PC-9 (cell line): ENCODE data around the gene BTLA. TPM values are rescaled to one million over a fixed set of nuclear protein-coding genes. Genes with fewer than 3 reads are reported as not detected.

Source experiments
- BruUV-seq: library from RNA; stranded (reverse); fragments of 400-500 nt; replicated peaks from 2 replicates; lab custom pipeline; 2021; lab: Mats Ljungman, UMichigan
- CTCF ChIA-PET: fragments of 300-600 bp; sonication (Branson Sonifier 250); formaldehyde crosslinking; loops from one replicate; lab custom pipeline; 2022; ENCODE audit warnings: antibody characterized with exemption; lab: Charles Lee
- POLR2A ChIA-PET: fragments of 300-600 bp; sonication (Branson Sonifier 250); formaldehyde crosslinking; loops from one replicate; lab custom pipeline; 2022; ENCODE audit warnings: antibody characterized with exemption; ENCODE audit not compliant: unreplicated experiment; lab: Charles Lee
- DNase-seq, 2 experiments: peaks; one replicate each; pipeline versions ENCODE4 v3.0.0 to v3.0.0-alpha.2; 2015 to 2022; ENCODE audit warnings: mixed read lengths in 1 of 2
- H2AFZ ChIP-seq: fragments of 200-600 bp; sonication (generic); 2 replicates; pipeline ENCODE4 v1.8.1; 2017; ENCODE audit warnings: antibody characterized with exemption
- H3F3A ChIP-seq: fragments of 200-600 bp; sonication (generic); 2 replicates; pipeline ENCODE4 v1.8.1; 2017; ENCODE audit warnings: antibody characterized with exemption, mild to moderate bottlenecking, low read depth; ENCODE audit not compliant: insufficient read depth
- H3K27ac ChIP-seq: fragments of 200-600 bp; sonication (generic); 2 replicates; pipeline ENCODE4 v1.6.1; 2016; ENCODE audit warnings: mixed run types
- H3K27me3 ChIP-seq: fragments of 200-600 bp; sonication (generic); 2 replicates; pipeline ENCODE4 v1.6.1; 2016; ENCODE audit warnings: low read depth, mixed run types; ENCODE audit not compliant: insufficient read depth
- H3K36me3 ChIP-seq: fragments of 200-600 bp; sonication (generic); 2 replicates; pipeline ENCODE4 v1.6.1; 2016; ENCODE audit warnings: low read depth, mixed run types
- H3K4me1 ChIP-seq: fragments of 200-600 bp; sonication (generic); replicated peaks from 2 replicates; pipeline ENCODE4 v1.6.1; 2016; ENCODE audit warnings: mixed run types; ENCODE audit not compliant: insufficient read depth
- H3K4me2 ChIP-seq: fragments of 200-600 bp; sonication (generic); 2 replicates; pipeline ENCODE4 v1.6.1; 2017; ENCODE audit warnings: mixed run types
- H3K4me3 ChIP-seq: fragments of 200-600 bp; sonication (generic); 2 replicates; pipeline ENCODE4 v1.6.1; 2016; ENCODE audit warnings: mixed run types
- H3K79me2 ChIP-seq: fragments of 200-600 bp; sonication (generic); 2 replicates; pipeline ENCODE4 v1.6.1; 2017; ENCODE audit warnings: low read depth, mixed run types
- H3K9me2 ChIP-seq: fragments of 200-600 bp; sonication (generic); 2 replicates; pipeline ENCODE4 v1.8.1; 2017; ENCODE audit warnings: mild to moderate bottlenecking; ENCODE audit not compliant: insufficient read depth
- H3K9me3 ChIP-seq: fragments of 200-600 bp; sonication (generic); 2 replicates; pipeline ENCODE4 v1.8.1; 2016; ENCODE audit warnings: low read depth; ENCODE audit not compliant: insufficient read depth
- H4K20me1 ChIP-seq: fragments of 200-600 bp; sonication (generic); 2 replicates; pipeline ENCODE4 v1.8.1; 2017; ENCODE audit not compliant: insufficient read depth
- CTCF ChIP-seq: fragments of 200-600 bp; sonication (generic); conservative IDR thresholded peaks from 2 replicates; pipeline ENCODE4 v1.6.1; 2017; ENCODE audit warnings: mixed run types, antibody characterized with exemption, mild to moderate bottlenecking, moderate library complexity
- EZH2 ChIP-seq: fragments of 200-600 bp; sonication (generic); IDR thresholded peaks from 2 replicates; pipeline ENCODE4 v1.8.0; 2017; ENCODE audit warnings: antibody characterized with exemption, low read depth
- intact Hi-C: fragments of 100-400 bp; cut with micrococcal nuclease; formaldehyde crosslinking; loops from one replicate; pipeline ENCODE4 v1.10.0; 2022; ENCODE audit not compliant: unreplicated experiment
- total RNA-seq: library from RNA; stranded (reverse); gene quantifications from 2 replicates; pipeline ENCODE4 v1.2.3, GENCODE V29; 2021

Gene BTLA
- total RNA-seq, 1 experiment from 2014 or later, result not detected

DNA sequence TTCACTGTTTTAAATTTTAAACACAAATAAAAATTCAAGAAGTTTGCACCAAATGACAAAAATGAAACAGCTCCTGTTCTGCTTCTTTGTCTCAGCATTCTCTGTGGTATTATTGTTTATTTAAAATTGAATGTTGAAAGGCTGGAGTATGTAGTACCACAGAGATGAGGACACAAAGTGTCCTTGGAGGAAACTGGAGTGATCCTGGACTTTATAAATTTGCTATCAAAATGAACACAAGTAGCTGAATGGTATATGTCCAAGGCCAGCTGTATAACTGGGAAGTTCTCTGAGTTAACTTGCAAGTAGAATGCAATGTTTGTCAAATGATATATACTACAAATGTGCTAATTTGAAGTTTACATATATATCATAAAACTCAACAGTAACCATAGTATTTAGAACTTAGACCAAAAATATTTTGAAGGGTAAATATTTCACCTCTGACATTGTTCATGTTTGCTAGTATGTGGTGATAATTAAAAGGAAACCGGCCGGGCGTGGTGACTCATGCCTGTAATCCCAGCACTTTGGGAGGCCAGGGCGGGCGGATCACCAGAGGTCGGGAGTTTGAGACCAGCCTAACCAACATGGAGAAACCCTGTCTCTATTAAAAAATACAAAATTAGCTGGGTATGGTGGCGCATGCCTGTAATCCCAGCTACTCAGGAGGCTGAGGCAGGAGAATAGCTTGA is 12.3 kb downstream of the BTLA start:
- BruUV-seq, result no TSS peak
- CTCF ChIA-PET, result no interaction called here
- H2AFZ ChIP-seq, result no peak overlapping the region

DNA sequence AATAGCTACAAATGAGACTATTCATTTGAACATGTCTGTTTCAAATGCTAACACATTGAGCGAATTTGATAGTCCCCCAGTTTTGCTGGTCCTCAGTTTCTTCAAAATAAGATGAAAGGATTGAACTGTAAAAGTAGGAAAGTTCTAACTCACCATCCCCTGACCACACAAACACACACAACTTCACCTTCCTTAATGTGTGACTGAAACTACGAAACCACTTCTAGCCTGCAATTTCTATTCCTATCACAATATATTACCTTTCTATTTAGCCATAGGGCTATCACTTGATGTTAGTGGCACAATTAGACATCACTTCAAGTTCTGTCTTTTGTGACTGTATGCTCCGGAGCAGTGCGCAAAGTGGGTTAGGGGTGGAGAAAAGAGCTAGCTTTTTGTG is 14.9 kb downstream of the BTLA start:
- Histone ChIP-seq H3K9me3 (no peaks in the 10 kb centered on the region), H2AFZ (no peak overlapping the region; the same call in 1 of the 2 replicates), H3K27ac (no peak overlapping the region), H3K79me2 (no peaks in the 10 kb centered on the region), H3K4me2 (no peak overlapping the region), H3K36me3 (no peaks in the 10 kb centered on the region), H3F3A (no peaks in the 10 kb centered on the region), H3K27me3 (no peaks in the 10 kb centered on the region), H3K4me1 (no peaks in the 10 kb centered on the region), H3K4me3 (no peak overlapping the region), H3K9me2 (no peaks in the 10 kb centered on the region), H4K20me1 (no peaks in the 10 kb centered on the region)
- DNase-seq, result no peak
- ChIA-PET CTCF (no interaction called here), POLR2A (no interaction called here)
- no TSS peak for BruUV-seq
- intact Hi-C loops, result no loop called here
- no peak for TF ChIP-seq CTCF
- TF ChIP-seq EZH2, result no peak

More for the DNA sequence above, 12.3 kb downstream of the BTLA start:
- Histone ChIP-seq H4K20me1 (no peaks in the 10 kb centered on the region), H3K27ac (no peak overlapping the region), H3F3A (no peaks in the 10 kb centered on the region), H3K36me3 (no peaks in the 10 kb centered on the region), H3K27me3 (peaks cover 5% of the 10 kb centered on the region; the same call in 1 of the 2 replicates), H3K4me1 (no peaks in the 10 kb centered on the region), H3K9me2 (no peaks in the 10 kb centered on the region), H3K4me3 (no peak overlapping the region), H3K79me2 (no peaks in the 10 kb centered on the region), H3K9me3 (no peaks in the 10 kb centered on the region), H3K4me2 (no peak overlapping the region)
- POLR2A ChIA-PET, result interaction anchor here (0.6 to 0.7 kb wide), 2 partner anchors 113 to 363 kb away, joined by 6 to 10 read pairs; no protein-coding TSS in a partner anchor
- intact Hi-C loops, result no loop called here
- DNase-seq, result no peak
- TF ChIP-seq EZH2, result no peak
- TF ChIP-seq CTCF, result no peak

GRCh38 chr3:112482675-112483074 is 16.6 kb downstream of the BTLA start:
- Histone ChIP-seq H3K27me3 (no peaks in the 10 kb centered on the region), H4K20me1 (no peaks in the 10 kb centered on the region), H3K79me2 (no peaks in the 10 kb centered on the region), H2AFZ (no peak overlapping the region), H3K4me3 (no peak overlapping the region), H3K27ac (no peak overlapping the region), H3K4me1 (no peaks in the 10 kb centered on the region), H3F3A (no peaks in the 10 kb centered on the region), H3K4me2 (no peak overlapping the region), H3K36me3 (no peaks in the 10 kb centered on the region), H3K9me2 (no peaks in the 10 kb centered on the region), H3K9me3 (no peaks in the 10 kb centered on the region)
- intact Hi-C loops, result no loop called here
- ChIA-PET CTCF (no interaction called here), POLR2A (no interaction called here)
- DNase-seq, result no peak
- BruUV-seq, result no TSS peak
- TF ChIP-seq CTCF (no peak), EZH2 (no peak)
